ENCODE data around the gene MTF1. TPM values are rescaled to one million over a fixed set of nuclear protein-coding genes. Genes with fewer than 3 reads are reported as not detected.
"Not testable (repeated sequence)": the region's sequence is repeated elsewhere in the genome, so short reads cannot be mapped to it uniquely, and the experiment has no call there.

MTF1 gene
- polyA plus RNA-seq, 1 experiment = 8.6 TPM

DNA sequence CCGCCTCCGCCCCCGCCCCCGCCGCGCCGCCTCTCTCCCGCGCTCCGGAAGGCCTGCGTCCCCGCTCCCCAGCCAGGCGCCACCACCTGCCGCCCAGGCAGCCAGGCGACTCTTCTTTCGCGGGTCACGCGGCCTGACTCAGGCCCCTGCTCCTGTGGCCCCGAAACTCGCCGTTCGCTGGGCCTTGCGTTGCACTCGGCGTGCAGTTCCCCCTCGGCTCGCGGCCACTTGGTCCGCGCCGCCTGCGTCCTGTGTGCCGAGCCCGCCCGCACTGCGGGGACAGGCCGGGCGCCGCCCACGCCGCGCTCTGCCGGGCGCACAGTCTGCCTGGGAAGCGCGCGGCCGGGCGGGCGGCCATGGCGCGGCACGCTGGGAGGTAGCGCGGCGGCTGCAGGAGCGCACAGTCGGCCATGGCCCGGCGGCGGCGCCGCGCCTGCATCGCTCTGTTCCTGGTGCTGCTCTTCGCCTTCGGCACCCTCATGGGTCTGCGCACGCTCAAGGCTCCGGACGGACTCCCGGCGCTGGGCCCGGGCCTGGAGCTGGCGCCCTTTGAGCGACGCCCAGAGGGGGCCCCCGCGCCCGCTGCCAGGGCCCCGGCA lies 65.5 kb downstream of the MTF1 start, which contains the start of gene MANEAL:
Gene MANEAL, plus strand, starts transcription at position 75 of the 599 bp plus-strand sequence. Its CDS starts 336 bp downstream, at position 411.
- Histone ChIP-seq H3K4me3 (ENCODE audit: low read depth, low read length) (peak within 1 kb of the TSS; percentile 57), H3K27ac (ENCODE audit: low read depth, low read length) (no peak within 1 kb of the TSS), H3K9me3 (ENCODE audit: control insufficient read depth, insufficient read depth, low read length) (no peaks in the 10 kb centered on the region; the same call in 1 of the 2 replicates), H3K27me3 (ENCODE audit: control insufficient read depth, insufficient read depth, low read length) (peaks cover 20% of the 10 kb centered on the region)
- ChIA-PET CTCF (no interaction called here), POLR2A (no interaction called here)
- TF ChIP-seq CTCF (IDR thresholded peaks at IDR 0.05; ENCODE audit: low read depth, low read length) = no peak
- no peak for DNase-seq (ENCODE audit: low read depth, low spot score)

DNA sequence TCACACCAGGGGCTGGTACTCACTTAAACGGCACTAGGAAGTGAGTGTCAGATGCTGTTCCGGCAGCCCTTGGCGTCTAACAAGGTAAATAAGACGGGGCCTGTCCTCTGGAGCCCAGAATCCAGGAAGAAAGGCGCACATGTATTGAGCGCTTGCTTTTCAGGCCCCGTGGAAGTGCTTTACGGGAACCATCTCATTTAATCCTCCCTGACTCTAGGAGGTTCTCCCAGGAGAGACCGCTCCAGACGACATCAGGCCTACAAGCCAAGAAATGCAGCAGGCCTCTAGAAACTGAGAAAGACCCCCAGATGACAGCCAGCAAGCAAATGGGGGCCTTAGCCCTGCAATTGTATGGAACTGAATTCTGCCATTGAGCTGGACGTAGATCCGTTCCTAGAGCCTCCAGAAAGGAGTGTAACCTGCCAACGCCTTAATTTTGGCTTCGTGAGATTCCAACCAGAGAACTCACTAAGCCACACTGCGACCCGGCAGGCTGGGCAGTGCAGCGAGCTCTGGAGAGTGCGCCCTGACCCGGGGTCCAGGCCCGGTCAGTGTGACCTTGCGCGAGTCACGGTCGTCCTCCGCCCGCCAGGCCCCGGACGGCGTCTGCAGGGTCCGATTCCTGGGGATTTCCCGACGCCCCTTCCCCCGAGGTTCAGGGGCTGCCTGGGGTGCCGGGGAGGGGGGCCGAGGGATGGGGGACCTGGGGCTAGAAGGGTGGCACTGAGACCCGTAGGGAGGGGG lies 66.3 kb downstream of the MTF1 start:
- TF ChIP-seq CTCF (IDR thresholded peaks at IDR 0.05; ENCODE audit: low read depth, low read length) = no peak

DNA sequence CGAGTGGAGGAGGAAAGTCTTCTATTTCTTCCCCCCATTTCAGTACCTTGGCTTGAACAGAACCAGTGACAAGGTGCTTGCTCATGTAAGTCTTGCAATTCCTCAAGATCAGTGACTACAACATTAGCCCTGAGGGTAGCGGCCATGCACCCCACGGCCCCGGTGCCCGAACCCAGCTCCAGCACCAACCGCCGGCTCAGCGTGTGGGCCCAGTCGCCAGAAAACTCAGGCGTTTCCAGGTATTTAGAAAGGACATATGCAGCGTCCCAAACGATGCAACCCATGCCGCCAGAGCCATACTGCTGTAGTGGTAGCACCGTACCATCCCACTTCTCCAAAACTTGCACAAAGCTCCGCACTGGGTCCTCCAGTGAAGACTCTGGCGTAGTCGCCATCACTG lies 76.9 kb downstream of the MTF1 start:
- no peaks in the 10 kb centered on the region for H3K9me3 ChIP-seq (ENCODE audit: control insufficient read depth, insufficient read depth, low read length)
- H3K4me3 ChIP-seq (ENCODE audit: low read depth, low read length) = no peak overlapping the region
- H3K27ac ChIP-seq (ENCODE audit: low read depth, low read length) = no peak overlapping the region
- no peak for DNase-seq (ENCODE audit: low read depth, low spot score)
- no peak for TF ChIP-seq CTCF (IDR thresholded peaks at IDR 0.05; ENCODE audit: low read depth, low read length)
- ChIA-PET CTCF (no interaction called here), POLR2A (no interaction called here)
- H3K27me3 ChIP-seq (ENCODE audit: control insufficient read depth, insufficient read depth, low read length) = peaks cover 2% of the 10 kb centered on the region

More for the DNA sequence above, 66.3 kb downstream of the MTF1 start:
- no peak for DNase-seq (ENCODE audit: low read depth, low spot score)
- CTCF ChIA-PET = no interaction called here
- Histone ChIP-seq H3K4me3 (ENCODE audit: low read depth, low read length) (no peak overlapping the region; the same call in 1 of the 2 replicates), H3K27ac (ENCODE audit: low read depth, low read length) (no peak overlapping the region), H3K27me3 (ENCODE audit: control insufficient read depth, insufficient read depth, low read length) (peaks cover 23% of the 10 kb centered on the region), H3K9me3 (ENCODE audit: control insufficient read depth, insufficient read depth, low read length) (no peaks in the 10 kb centered on the region; the same call in 1 of the 2 replicates)
- POLR2A ChIA-PET = no interaction called here

- Histone ChIP-seq H3K27ac (ENCODE audit: low read depth, low read length) (no peak overlapping the region), H3K27me3 (ENCODE audit: control insufficient read depth, insufficient read depth, low read length) (peaks cover 5% of the 10 kb centered on the region), H3K9me3 (ENCODE audit: control insufficient read depth, insufficient read depth, low read length) (no peaks in the 10 kb centered on the region), H3K4me3 (ENCODE audit: low read depth, low read length) (no peak overlapping the region)
- no peak for TF ChIP-seq CTCF (IDR thresholded peaks at IDR 0.05; ENCODE audit: low read depth, low read length)
- CTCF ChIA-PET = interaction anchor here (0.7 kb wide), 1 partner anchor 175 kb away, joined by 4 read pairs; no protein-coding TSS in a partner anchor
- DNase-seq (ENCODE audit: low read depth, low spot score) = no peak
- POLR2A ChIA-PET = no interaction called here
Measured at GRCh38 chr1:37778654-37779053, 80.7 kb downstream of the MTF1 start.

DNA sequence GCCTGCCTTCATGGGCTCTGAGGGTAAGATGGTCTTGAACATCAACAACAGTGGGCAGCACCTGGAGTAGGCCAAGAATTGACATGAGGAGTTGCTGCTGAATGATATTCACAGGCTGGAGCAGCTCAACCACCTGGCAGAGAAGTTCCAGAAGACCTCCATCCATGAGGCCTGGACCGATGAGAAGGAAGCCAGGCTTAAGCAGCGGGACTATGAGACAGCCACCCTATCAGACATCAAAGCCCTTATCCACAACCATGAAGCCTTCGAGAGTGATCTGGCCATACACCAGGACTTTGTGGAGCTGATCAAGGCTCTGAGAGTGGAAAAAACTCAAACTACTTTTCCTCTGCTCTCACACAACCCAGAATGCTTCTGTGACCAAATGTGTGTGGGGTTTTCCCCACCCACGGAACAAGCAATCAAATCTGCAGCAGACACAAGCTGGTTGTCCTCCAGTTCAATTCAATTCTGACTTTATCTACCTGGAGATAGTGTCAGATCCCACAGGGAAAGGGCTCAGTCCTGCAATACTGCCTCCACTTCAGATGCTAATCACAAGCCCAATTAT lies 82.4 kb downstream of the MTF1 start:
- ChIA-PET POLR2A (no interaction called here), CTCF (no interaction called here)
- no peaks in the 10 kb centered on the region for H3K9me3 ChIP-seq (ENCODE audit: control insufficient read depth, insufficient read depth, low read length)
- no peak overlapping the region for H3K4me3 ChIP-seq (ENCODE audit: low read depth, low read length)
- no peak for DNase-seq (ENCODE audit: low read depth, low spot score)
- TF ChIP-seq CTCF (IDR thresholded peaks at IDR 0.05; ENCODE audit: low read depth, low read length) = no peak
- H3K27ac ChIP-seq (ENCODE audit: low read depth, low read length) = no peak overlapping the region
- H3K27me3 ChIP-seq (ENCODE audit: control insufficient read depth, insufficient read depth, low read length) = peaks cover 3% of the 10 kb centered on the region

DNA sequence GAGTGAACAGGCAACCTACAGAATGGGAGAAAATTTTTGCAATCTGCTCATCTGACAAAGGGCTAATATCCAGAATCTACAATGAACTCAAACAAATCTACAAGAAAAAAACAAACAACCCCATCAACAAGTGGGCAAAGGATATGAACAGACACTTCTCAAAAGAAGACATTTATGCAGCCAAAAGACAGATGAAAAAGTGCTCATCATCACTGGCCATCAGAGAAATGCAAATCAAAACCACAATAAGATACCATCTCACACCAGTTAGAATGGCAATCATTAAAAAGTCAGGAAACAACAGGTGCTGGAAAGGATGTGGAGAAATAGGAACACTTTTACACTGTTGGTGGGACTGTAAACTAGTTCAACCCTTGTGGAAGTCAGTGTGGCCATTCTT lies 88.0 kb downstream of the MTF1 start:
- POLR2A ChIA-PET; H3K9me3 ChIP-seq (ENCODE audit: control insufficient read depth, insufficient read depth, low read length); DNase-seq (ENCODE audit: low read depth, low spot score); H3K27ac ChIP-seq (ENCODE audit: low read depth, low read length); CTCF ChIA-PET; H3K4me3 ChIP-seq (ENCODE audit: low read depth, low read length): not testable (repeated sequence)
- H3K27me3 ChIP-seq (ENCODE audit: control insufficient read depth, insufficient read depth, low read length) = peaks cover 14% of the 10 kb centered on the region

Measured in AG04450 (cell line).